Stimulated activated CD4-positive, alpha-beta T cell treated with anti-CD3 and anti-CD28 coated beads, TNF-alpha, amount 100 ng/mL, for 48 hours (primary cell): Measurements from ENCODE around the gene ZNF267.
"Not testable (repeated sequence)": the region's sequence is repeated elsewhere in the genome, so short reads cannot be mapped to it uniquely, and the experiment has no call there.

Source experiments
- DNase-seq, 3 donors: peaks; one replicate each; pipeline ENCODE4 v3.0.0-alpha.2; 2020; ENCODE audit warnings: low read depth in 3 of 3

Gene ZNF267

GRCh38 chr16:31877876-31878642 lies 4.5 kb downstream of the ZNF267 start:
- no peak for DNase-seq

- DNase-seq: no peak
Observed at GRCh38 chr16:31879937-31880321, 6.3 kb downstream of the ZNF267 start.

- DNase-seq: peak in 1 of 3 donors; percentile 44
Observed at GRCh38 chr16:31880322-31880979, 6.8 kb downstream of the ZNF267 start.

GRCh38 chr16:31886227-31886626 lies 12.6 kb downstream of the ZNF267 start:
- no peak for DNase-seq

- DNase-seq: no peak
Observed at GRCh38 chr16:31888735-31889134, 15.1 kb downstream of the ZNF267 start.

GRCh38 chr16:31892111-31892510 lies 18.5 kb downstream of the ZNF267 start:
- DNase-seq: not testable (repeated sequence)

- DNase-seq: no peak
Observed at GRCh38 chr16:31893824-31894223, 20.2 kb downstream of the ZNF267 start.

GRCh38 chr16:31897283-31897682 lies 23.7 kb downstream of the ZNF267 start:
- DNase-seq: no peak

GRCh38 chr16:31899505-31899904 lies 25.9 kb downstream of the ZNF267 start:
- no peak for DNase-seq

GRCh38 chr16:31904571-31904970 lies 31.0 kb downstream of the ZNF267 start:
- not testable (repeated sequence) for DNase-seq

- DNase-seq: no peak
Observed at GRCh38 chr16:31913668-31914067, 40.1 kb downstream of the ZNF267 start.

- DNase-seq: no peak
Observed at GRCh38 chr16:31916056-31916488, 42.5 kb downstream of the ZNF267 start.

- no peak for DNase-seq
Observed at GRCh38 chr16:31920373-31920772, 46.8 kb downstream of the ZNF267 start.

GRCh38 chr16:31951806-31952205 lies 78.2 kb downstream of the ZNF267 start:
- not testable (repeated sequence) for DNase-seq

- not testable (repeated sequence) for DNase-seq
Observed at GRCh38 chr16:31952206-31952605, 78.6 kb downstream of the ZNF267 start.

GRCh38 chr16:31956221-31956620 lies 82.6 kb downstream of the ZNF267 start:
- peak in 1 of 3 donors; percentile 12 for DNase-seq

- DNase-seq: not testable (repeated sequence)
Observed at GRCh38 chr16:31960186-31960910, 86.7 kb downstream of the ZNF267 start.
